Tibial artery (tissue), 4 donors: Measurements from ENCODE around the gene SNRPD2.
A peak's percentile ranks its signal among the peaks of the same experiment; 100 is the strongest.

Source experiments
- DNase-seq, 2 donors: peaks; one replicate each; pipeline ENCODE4 v3.0.0-alpha.2; 2019
- H3K27ac ChIP-seq, 2 donors: fragments of 200-600 bp; sonication (generic) in 1 of 2; 1 replicate in 1 of 2; 2 replicates in 1 of 2; pipeline ENCODE4 v1.5.1; 2018 to 2019; ENCODE audit warnings: mild to moderate bottlenecking in 1 of 2
- H3K27me3 ChIP-seq, 2 donors: fragments of 200-600 bp; sonication (generic) in 1 of 2; one replicate each; pipeline versions ENCODE4 v1.5.1 to v1.6.0; 2016 to 2019
- H3K36me3 ChIP-seq, 3 donors: fragments of 200-600 bp; sonication (generic) in 2 of 3; one replicate each; pipeline ENCODE4 v1.5.1; 2016 to 2019; ENCODE audit warnings: mild to moderate bottlenecking in 2 of 3
- H3K4me1 ChIP-seq, 4 donors: fragments of 200-600 bp; sonication (generic) in 2 of 4; 1 replicate in 3 of 4; 2 replicates in 1 of 4; pipeline ENCODE4 v1.5.1; 2016 to 2019
- H3K4me3 ChIP-seq, 2 donors: fragments of 200-600 bp; sonication (generic) in 1 of 2; 1 replicate in 1 of 2; 2 replicates in 1 of 2; pipeline ENCODE4 v1.5.1; 2018 to 2019; ENCODE audit warnings: mild to moderate bottlenecking in 2 of 2
- H3K9me3 ChIP-seq, 3 donors: fragments of 200-600 bp; sonication (generic) in 1 of 3; one replicate each; pipeline ENCODE4 v1.5.1; 2016 to 2019
- intact Hi-C: fragments of 100-400 bp; cut with DNase I; formaldehyde crosslinking; loops from one replicate; pipeline ENCODE4 v1.15.0; 2023; ENCODE audit warnings: low total_unique reads
- TF ChIP-seq, protein P1 (sequence below), 2 experiments: fragments of 200-600 bp in 1 of 2; fragments of 450-650 bp in 1 of 2; IDR thresholded peaks; one replicate each; pipeline ENCODE4 v1.5.1; 2017 to 2019; ENCODE audit warnings: antibody characterized with exemption in 2 of 2, mild to moderate bottlenecking in 1 of 2, moderate library complexity in 1 of 2

The SNRPD2 gene

DNA sequence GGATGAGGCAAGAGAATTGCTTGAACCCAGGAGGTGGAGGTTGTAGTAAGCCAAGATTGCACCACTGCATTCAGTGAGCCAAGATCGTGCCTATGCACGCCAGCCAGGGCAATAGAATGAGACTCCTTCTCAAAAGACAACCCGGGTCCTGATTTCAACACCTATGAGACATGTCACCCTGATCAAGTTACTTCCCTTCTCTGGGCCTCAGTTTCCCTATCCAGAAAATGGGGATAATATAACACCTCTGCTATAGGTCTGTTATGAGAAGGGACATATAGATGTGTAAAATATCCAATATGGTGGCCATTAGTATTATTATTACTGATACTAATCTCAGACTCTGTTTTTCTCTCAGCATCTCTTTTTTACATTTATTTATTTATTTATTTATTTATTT is 36.7 kb downstream of the SNRPD2 start:
- H3K27me3 ChIP-seq: peaks cover 0 to 19% of the 10 kb centered on the region in 2 donors
- H3K4me1 ChIP-seq: no peaks in the 10 kb centered on the region
- no peaks in the 10 kb centered on the region for H3K9me3 ChIP-seq
- TF ChIP-seq, protein P1, sequence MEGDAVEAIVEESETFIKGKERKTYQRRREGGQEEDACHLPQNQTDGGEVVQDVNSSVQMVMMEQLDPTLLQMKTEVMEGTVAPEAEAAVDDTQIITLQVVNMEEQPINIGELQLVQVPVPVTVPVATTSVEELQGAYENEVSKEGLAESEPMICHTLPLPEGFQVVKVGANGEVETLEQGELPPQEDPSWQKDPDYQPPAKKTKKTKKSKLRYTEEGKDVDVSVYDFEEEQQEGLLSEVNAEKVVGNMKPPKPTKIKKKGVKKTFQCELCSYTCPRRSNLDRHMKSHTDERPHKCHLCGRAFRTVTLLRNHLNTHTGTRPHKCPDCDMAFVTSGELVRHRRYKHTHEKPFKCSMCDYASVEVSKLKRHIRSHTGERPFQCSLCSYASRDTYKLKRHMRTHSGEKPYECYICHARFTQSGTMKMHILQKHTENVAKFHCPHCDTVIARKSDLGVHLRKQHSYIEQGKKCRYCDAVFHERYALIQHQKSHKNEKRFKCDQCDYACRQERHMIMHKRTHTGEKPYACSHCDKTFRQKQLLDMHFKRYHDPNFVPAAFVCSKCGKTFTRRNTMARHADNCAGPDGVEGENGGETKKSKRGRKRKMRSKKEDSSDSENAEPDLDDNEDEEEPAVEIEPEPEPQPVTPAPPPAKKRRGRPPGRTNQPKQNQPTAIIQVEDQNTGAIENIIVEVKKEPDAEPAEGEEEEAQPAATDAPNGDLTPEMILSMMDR (IDR thresholded peaks at IDR 0.05): no peak
- intact Hi-C loops: no loop called here
- no peak overlapping the region for H3K4me3 ChIP-seq
- no peak for DNase-seq
- no peak overlapping the region for H3K27ac ChIP-seq
- no peaks in the 10 kb centered on the region for H3K36me3 ChIP-seq

DNA sequence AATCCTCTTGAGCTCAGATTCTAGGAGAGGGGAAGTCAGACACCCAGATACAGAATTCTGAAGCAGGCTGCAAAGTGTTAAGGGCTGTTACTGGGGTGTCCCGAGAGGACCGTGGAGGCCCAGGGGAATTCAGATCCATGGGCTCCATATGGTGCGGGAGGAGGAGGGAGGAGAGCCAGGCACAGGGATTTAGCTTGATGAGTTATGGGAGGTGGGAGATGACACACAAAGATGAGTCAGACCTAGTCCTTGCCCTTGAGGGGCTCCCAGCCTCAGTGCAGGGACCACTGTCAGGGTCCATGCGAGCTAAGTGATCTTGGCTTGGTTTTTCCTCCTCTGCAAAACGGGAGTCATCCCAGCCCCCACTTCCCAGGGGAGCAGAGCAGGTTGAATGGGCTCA is 38.1 kb downstream of the SNRPD2 start:
- Histone ChIP-seq H3K27me3 (peaks cover 0 to 15% of the 10 kb centered on the region in 2 donors), H3K27ac (no peak overlapping the region), H3K9me3 (no peaks in the 10 kb centered on the region), H3K4me3 (no peak overlapping the region), H3K4me1 (no peaks in the 10 kb centered on the region), H3K36me3 (no peaks in the 10 kb centered on the region)
- TF ChIP-seq, protein P1 (IDR thresholded peaks at IDR 0.05): no peak
- DNase-seq: no peak
- intact Hi-C loops: no loop called here

DNA sequence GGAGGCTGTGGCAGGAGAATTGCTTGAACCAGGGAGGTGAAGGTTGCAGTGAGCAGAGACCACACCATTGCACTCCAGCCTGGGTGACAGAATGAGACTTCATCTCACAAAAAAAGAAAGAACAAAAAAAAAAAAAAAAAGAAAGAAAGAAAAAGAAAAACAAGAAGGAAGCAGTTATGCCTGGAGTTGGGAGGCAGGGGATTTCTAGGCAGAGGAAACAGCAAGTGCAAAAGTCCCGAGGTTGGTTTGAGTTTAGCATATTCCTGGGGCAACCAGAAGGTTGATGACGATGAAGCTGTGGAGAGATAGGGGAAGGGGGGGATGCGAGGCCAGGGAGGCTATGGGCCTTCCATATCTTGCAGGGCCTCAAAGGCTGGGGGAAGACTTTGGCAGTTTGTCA is 41.0 kb downstream of the SNRPD2 start:
- TF ChIP-seq, protein P1 (IDR thresholded peaks at IDR 0.05): no peak
- Histone ChIP-seq H3K36me3 (no peaks in the 10 kb centered on the region), H3K27me3 (peaks cover 0 to 25% of the 10 kb centered on the region in 2 donors), H3K4me3 (no peak overlapping the region), H3K27ac (no peak overlapping the region), H3K9me3 (no peaks in the 10 kb centered on the region), H3K4me1 (peaks cover 0 to 7% (median 3%) of the 10 kb centered on the region in 4 donors)
- no peak for DNase-seq
- intact Hi-C loops: no loop called here

DNA sequence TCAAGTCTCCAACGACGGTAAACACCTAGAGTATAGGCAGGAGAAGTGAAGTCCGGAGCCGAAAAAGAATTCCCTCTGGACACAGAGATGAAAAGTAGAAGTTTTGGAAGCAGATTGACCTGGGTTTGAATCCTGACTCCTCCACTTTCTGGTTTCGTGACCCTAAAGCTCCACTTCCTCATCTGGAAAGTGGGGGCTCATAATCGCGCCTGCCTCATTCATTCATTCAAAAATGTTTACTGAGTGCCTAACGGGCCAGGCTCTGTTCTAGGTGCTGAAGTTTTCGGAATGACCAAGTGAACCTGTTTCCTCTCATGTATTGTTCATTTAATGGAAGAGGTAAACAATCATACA is 45.4 kb downstream of the SNRPD2 start:
- Histone ChIP-seq H3K27ac (no peak overlapping the region), H3K9me3 (no peaks in the 10 kb centered on the region), H3K36me3 (no peaks in the 10 kb centered on the region), H3K4me1 (peaks cover 0 to 38% (median 17%) of the 10 kb centered on the region in 4 donors), H3K4me3 (no peak overlapping the region), H3K27me3 (peaks cover 0 to 45% of the 10 kb centered on the region in 2 donors)
- TF ChIP-seq, protein P1 (IDR thresholded peaks at IDR 0.05): no peak
- DNase-seq: no peak
- intact Hi-C loops: no loop called here

DNA sequence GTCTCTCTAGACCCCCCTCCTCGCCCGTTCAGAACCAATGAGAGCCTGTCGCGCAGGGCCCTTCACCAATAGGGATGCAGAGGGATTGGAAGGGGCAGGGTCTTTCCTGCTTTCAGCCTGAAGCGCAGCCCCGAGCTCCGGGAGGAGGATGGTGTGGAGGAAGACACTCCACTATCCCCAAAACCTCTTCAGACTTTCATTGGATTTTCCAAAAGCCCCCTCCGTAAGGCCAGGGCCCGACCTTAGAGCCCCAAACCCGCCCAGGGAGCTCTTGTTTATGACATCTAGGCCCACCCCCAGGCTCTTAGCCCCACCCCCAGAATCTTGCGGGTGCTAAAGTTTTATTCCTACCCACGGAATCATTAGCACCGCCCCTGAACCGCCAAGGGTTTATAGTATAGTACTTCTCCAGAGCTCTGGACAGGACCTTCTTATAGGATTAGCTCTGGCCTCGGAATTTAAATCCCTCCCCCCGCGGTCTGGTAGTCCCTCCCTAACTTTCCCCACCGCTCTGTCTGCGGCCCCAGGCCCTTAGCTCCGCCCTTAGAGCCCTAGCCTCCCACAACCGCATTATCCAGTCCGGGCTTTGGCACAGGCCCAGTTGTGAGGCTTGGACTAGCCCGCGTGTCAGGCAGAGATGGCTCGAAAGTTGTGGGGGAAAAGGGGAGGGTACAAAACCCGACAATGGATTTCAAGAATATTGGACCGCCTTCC is 46.0 kb downstream of the SNRPD2 start:
- peaks cover 0 to 44% (median 20%) of the 10 kb centered on the region in 4 donors for H3K4me1 ChIP-seq
- H3K9me3 ChIP-seq: no peaks in the 10 kb centered on the region
- peaks cover 0 to 45% of the 10 kb centered on the region in 2 donors for H3K27me3 ChIP-seq
- no peaks in the 10 kb centered on the region for H3K36me3 ChIP-seq
- no peak overlapping the region for H3K27ac ChIP-seq
- intact Hi-C loops: no loop called here
- TF ChIP-seq, protein P1 (IDR thresholded peaks at IDR 0.05): no peak
- DNase-seq: peak; percentile 55 to 77
- H3K4me3 ChIP-seq: peak overlapping the region; percentile 28 to 30
